Activated naive CD8-positive, alpha-beta T cell treated with anti-CD3 and anti-CD28 coated beads, Interleukin-2, amount 10 ng/mL, durations not matched to agents 7 days and 5 days (primary cell): Measurements from ENCODE around the gene MUC6. TPM values are rescaled to one million over a fixed set of nuclear protein-coding genes. Genes with fewer than 3 reads are reported as not detected.

Experiments used
- ATAC-seq: fragments of 150-1000 bp; cut with Tn5 transposase; one replicate; pipeline ENCODE4 v1.10.0; 2021; ENCODE audit warnings: low read depth, moderate library complexity
- POLR2A ChIA-PET: fragments of 350-600 bp; sonication (Branson Sonifier 250); formaldehyde crosslinking; loops from one replicate; lab custom pipeline; 2021; ENCODE audit warnings: antibody characterized with exemption; lab: Charles Lee
- DNase-seq: peaks from one replicate; pipeline ENCODE4 v3.0.0; 2021
- H3K27ac Mint-ChIP-seq: one replicate; pipeline ENCODE4 v1.8.0; 2022; ENCODE audit warnings: mild to moderate bottlenecking, mixed read lengths
- H3K27me3 Mint-ChIP-seq: one replicate; pipeline ENCODE4 v1.8.0; 2022; ENCODE audit warnings: mild to moderate bottlenecking, moderate library complexity, mixed read lengths
- H3K36me3 Mint-ChIP-seq: one replicate; pipeline ENCODE4 v1.8.0; 2021; ENCODE audit warnings: mild to moderate bottlenecking, mixed read lengths
- H3K4me1 Mint-ChIP-seq: one replicate; pipeline ENCODE4 v1.8.0; 2021; ENCODE audit warnings: mixed read lengths
- H3K4me3 Mint-ChIP-seq: one replicate; pipeline ENCODE4 v1.8.0; 2022; ENCODE audit warnings: mild to moderate bottlenecking, moderate library complexity, mixed read lengths
- H3K9me3 Mint-ChIP-seq: one replicate; pipeline ENCODE4 v1.8.0; 2021; ENCODE audit warnings: mixed read lengths
- total RNA-seq, 2 experiments: library from RNA; stranded (reverse); gene quantifications; one replicate each; pipeline ENCODE4 v1.2.3, GENCODE V29; 2021

Gene MUC6
- total RNA-seq, 2 experiments from 2014 or later, result not detected

GRCh38 chr11:1041471-1041870, 5.0 kb upstream of the MUC6 start:
- H3K4me1 Mint-ChIP-seq, result no peaks in the 10 kb centered on the region
- no peak for ATAC-seq
- no peak overlapping the region for H3K27ac Mint-ChIP-seq
- peaks cover 8% of the 10 kb centered on the region for H3K27me3 Mint-ChIP-seq
- POLR2A ChIA-PET, result no interaction called here
- no peak overlapping the region for H3K4me3 Mint-ChIP-seq
- DNase-seq, result no peak
- H3K36me3 Mint-ChIP-seq, result no peaks in the 10 kb centered on the region
- no peaks in the 10 kb centered on the region for H3K9me3 Mint-ChIP-seq

GRCh38 chr11:1041149-1041467, 4.6 kb upstream of the MUC6 start:
- POLR2A ChIA-PET, result no interaction called here
- DNase-seq (no peak), ATAC-seq (no peak)
- peaks cover 8% of the 10 kb centered on the region for H3K27me3 Mint-ChIP-seq
- H3K4me1 Mint-ChIP-seq, result no peaks in the 10 kb centered on the region
- H3K36me3 Mint-ChIP-seq, result no peaks in the 10 kb centered on the region
- H3K27ac Mint-ChIP-seq, result no peak overlapping the region
- no peak overlapping the region for H3K4me3 Mint-ChIP-seq
- H3K9me3 Mint-ChIP-seq, result no peaks in the 10 kb centered on the region

- H3K27me3 Mint-ChIP-seq, result peaks cover 4% of the 10 kb centered on the region
- no peak for ATAC-seq
- no peak overlapping the region for H3K27ac Mint-ChIP-seq
- DNase-seq, result no peak
- H3K4me1 Mint-ChIP-seq, result no peaks in the 10 kb centered on the region
- H3K36me3 Mint-ChIP-seq, result no peaks in the 10 kb centered on the region
- POLR2A ChIA-PET, result no interaction called here
- no peak overlapping the region for H3K4me3 Mint-ChIP-seq
- H3K9me3 Mint-ChIP-seq, result no peaks in the 10 kb centered on the region
These were observed 4.1 kb upstream of the MUC6 start for GRCh38 chr11:1040428-1041148.

DNA sequence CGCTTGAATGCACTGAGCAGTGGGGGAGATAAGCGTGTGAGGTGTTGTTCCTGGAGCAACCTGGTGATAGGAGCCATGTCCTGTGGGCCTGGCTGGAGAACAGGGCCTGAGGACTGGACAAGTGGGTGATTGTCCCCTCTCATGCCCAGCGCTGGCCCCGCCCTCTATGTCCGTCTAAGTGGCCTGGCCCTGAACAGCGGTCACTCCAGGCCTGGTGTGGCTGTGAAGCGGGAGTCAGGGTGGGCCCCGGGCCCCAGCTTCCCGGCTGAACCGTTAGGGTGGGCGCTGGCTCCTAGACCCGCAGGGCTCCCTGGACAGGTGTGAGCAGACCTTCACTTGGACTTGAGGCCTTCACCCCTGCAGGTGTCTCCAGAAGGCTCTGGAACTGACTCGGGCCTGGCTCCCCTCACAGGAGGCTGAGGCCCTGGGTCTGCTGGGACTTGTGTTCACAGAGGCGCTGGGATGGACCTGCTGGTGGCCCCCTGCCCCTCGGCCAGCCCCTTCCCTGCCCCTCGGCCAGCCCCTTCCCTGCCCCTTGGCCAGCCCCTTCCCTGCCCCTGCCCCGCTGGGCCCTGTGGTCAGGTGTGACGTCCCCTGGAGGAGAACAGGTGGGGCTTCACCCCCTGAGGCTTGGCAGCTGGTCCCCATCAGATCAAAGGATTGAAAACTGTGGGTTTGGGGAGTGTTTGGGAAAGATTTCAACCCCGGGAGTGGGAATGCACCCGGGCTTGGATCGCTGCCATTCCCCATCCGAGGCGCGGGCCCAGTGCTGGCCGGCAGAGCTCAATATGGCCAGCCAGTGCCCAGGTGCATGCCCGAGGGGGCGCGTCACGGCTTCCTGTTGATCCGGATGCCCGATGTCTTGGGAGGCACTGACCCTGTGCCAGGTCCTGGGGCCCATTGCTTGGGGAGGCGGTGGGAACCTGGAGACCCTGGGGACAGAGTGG, 3.2 kb upstream of the MUC6 start:
- H3K27me3 Mint-ChIP-seq, result no peaks in the 10 kb centered on the region
- H3K4me1 Mint-ChIP-seq, result no peaks in the 10 kb centered on the region
- POLR2A ChIA-PET, result no interaction called here
- H3K27ac Mint-ChIP-seq, result no peak overlapping the region
- DNase-seq (no peak), ATAC-seq (no peak)
- no peak overlapping the region for H3K4me3 Mint-ChIP-seq
- H3K36me3 Mint-ChIP-seq, result no peaks in the 10 kb centered on the region
- H3K9me3 Mint-ChIP-seq, result no peaks in the 10 kb centered on the region

- POLR2A ChIA-PET, result no interaction called here
- no peaks in the 10 kb centered on the region for H3K9me3 Mint-ChIP-seq
These were observed 2.4 kb upstream of the MUC6 start for GRCh38 chr11:1038921-1039320.

GRCh38 chr11:1038361-1038760, 1.8 kb upstream of the MUC6 start:
- DNase-seq (no peak), ATAC-seq (no peak)
- Mint-ChIP-seq H3K9me3 (no peaks in the 10 kb centered on the region), H3K36me3 (no peaks in the 10 kb centered on the region), H3K4me3 (no peak overlapping the region), H3K27ac (no peak overlapping the region), H3K27me3 (no peaks in the 10 kb centered on the region), H3K4me1 (no peaks in the 10 kb centered on the region)
- POLR2A ChIA-PET, result no interaction called here

More at GRCh38 chr11:1038921-1039320, 2.4 kb upstream of the MUC6 start:
- Mint-ChIP-seq H3K4me1 (no peaks in the 10 kb centered on the region), H3K27me3 (no peaks in the 10 kb centered on the region), H3K36me3 (no peaks in the 10 kb centered on the region), H3K4me3 (no peak overlapping the region), H3K27ac (no peak overlapping the region)
- no peak for DNase-seq
- ATAC-seq, result no peak

- Mint-ChIP-seq H3K36me3 (no peaks in the 10 kb centered on the region), H3K4me1 (no peaks in the 10 kb centered on the region), H3K27me3 (no peaks in the 10 kb centered on the region), H3K27ac (no peak overlapping the region), H3K4me3 (no peak overlapping the region), H3K9me3 (peaks cover under 1% of the 10 kb centered on the region)
- DNase-seq, result no peak
- POLR2A ChIA-PET, result no interaction called here
- ATAC-seq, result no peak
These were observed 1.1 kb upstream of the MUC6 start for GRCh38 chr11:1037506-1038055.

DNA sequence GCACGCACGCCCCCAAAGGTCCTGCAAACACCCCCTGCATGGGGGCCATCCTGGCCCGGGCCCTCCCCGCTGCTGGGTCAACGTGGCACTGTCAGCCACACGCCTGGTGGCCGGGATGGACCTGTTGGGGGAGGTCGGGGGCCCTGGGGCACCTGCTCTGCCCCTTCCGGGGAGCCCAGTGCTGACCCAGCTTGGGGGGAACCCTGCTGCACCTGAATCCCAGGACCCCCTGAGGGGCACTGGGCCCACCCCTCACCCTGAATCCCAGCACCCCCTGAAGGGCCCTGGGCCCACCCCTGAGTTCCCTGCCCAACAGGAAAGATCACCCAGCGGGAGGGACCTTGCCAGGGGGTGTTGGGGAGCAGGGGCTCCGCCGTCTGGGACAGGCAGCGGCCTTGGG, 413 bp upstream of the MUC6 start:
- H3K27me3 Mint-ChIP-seq, result no peaks in the 10 kb centered on the region
- peaks cover 6% of the 10 kb centered on the region for H3K9me3 Mint-ChIP-seq
- ATAC-seq (no peak), DNase-seq (no peak)
- no peaks in the 10 kb centered on the region for H3K4me1 Mint-ChIP-seq
- POLR2A ChIA-PET, result no interaction called here
- H3K4me3 Mint-ChIP-seq, result no peak overlapping the region
- H3K36me3 Mint-ChIP-seq, result no peaks in the 10 kb centered on the region
- no peak overlapping the region for H3K27ac Mint-ChIP-seq

- H3K36me3 Mint-ChIP-seq, result no peaks in the 10 kb centered on the region
- no peak overlapping the region for H3K4me3 Mint-ChIP-seq
- DNase-seq (no peak), ATAC-seq (no peak)
- H3K4me1 Mint-ChIP-seq, result no peaks in the 10 kb centered on the region
- POLR2A ChIA-PET, result no interaction called here
- no peak overlapping the region for H3K27ac Mint-ChIP-seq
- H3K27me3 Mint-ChIP-seq, result no peaks in the 10 kb centered on the region
- peaks cover 6% of the 10 kb centered on the region for H3K9me3 Mint-ChIP-seq
These were observed 788 bp downstream of the MUC6 start for GRCh38 chr11:1035577-1036283.

DNA sequence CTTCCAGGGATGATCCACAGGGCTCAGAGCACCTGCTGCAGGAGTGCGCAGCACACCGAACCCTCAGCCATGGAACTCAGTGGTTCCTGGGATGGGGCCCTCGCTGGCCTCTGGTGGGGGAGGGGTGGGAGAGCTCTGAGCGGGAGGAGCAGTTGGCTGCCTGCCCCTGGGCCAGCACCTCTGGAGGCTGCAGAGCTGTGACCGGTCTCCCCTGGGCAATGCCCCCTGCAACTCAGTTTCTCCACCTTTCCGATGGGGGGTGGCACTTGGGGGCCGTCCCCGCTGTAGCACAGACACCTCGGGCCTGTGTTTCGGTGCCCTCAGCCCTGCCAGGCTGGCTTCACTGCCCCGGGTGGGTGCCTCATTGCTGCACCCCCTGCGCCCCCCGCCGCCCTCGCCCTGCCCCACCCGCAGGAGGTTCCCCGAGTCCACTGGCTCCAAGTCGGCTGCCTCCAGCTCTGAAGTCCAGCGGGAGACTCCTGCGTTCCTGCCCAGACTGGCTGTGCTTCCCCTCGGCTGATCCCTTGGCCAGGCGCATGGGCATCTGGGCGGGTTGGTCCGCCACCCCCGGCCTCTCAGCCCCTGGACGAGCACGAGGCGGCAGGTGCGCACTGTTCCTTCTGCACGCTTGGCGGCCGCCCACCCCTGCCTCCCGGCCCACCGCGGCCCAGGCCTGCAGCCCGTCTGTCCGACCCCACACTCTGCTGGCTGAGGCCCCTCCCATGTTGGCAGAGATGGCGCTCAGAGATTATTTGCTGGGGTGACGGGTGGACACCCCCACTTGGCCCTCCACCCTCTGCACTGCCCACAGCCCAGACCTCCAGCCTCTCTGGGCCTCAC, 1.8 kb downstream of the MUC6 start:
- POLR2A ChIA-PET, result no interaction called here
- H3K9me3 Mint-ChIP-seq, result peaks cover 6% of the 10 kb centered on the region
- H3K4me3 Mint-ChIP-seq, result no peak overlapping the region
- DNase-seq (no peak), ATAC-seq (no peak)
- H3K27me3 Mint-ChIP-seq, result no peaks in the 10 kb centered on the region
- no peaks in the 10 kb centered on the region for H3K4me1 Mint-ChIP-seq
- no peaks in the 10 kb centered on the region for H3K36me3 Mint-ChIP-seq
- no peak overlapping the region for H3K27ac Mint-ChIP-seq

DNA sequence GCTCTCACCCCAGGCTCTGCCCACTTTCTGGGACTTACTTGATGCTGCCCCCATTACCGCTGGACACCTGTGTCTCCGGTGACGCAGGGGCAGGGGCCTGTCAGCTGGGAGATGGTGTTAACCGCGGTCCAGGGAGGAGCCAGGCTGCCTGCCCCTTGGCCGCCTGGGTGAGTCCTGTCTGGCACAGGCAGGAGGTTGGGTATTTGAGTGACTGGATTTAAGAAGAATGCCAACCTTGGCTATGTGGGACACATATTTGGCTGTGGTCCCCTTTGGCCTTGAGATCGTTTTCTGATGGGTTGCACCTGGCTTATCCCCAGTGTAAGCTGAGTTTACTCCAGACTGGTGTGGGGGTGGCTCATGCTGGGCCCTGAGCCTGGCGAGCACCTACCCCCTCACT, 2.5 kb downstream of the MUC6 start:
- Mint-ChIP-seq H3K27me3 (no peaks in the 10 kb centered on the region), H3K36me3 (no peaks in the 10 kb centered on the region), H3K4me3 (no peak overlapping the region), H3K27ac (no peak overlapping the region), H3K4me1 (no peaks in the 10 kb centered on the region), H3K9me3 (peaks cover 6% of the 10 kb centered on the region)
- ATAC-seq (no peak), DNase-seq (no peak)
- POLR2A ChIA-PET, result no interaction called here

- no peaks in the 10 kb centered on the region for H3K36me3 Mint-ChIP-seq
- no peak overlapping the region for H3K27ac Mint-ChIP-seq
- no peaks in the 10 kb centered on the region for H3K27me3 Mint-ChIP-seq
- no peaks in the 10 kb centered on the region for H3K4me1 Mint-ChIP-seq
- POLR2A ChIA-PET, result no interaction called here
- DNase-seq, result no peak
- no peak for ATAC-seq
- peaks cover 6% of the 10 kb centered on the region for H3K9me3 Mint-ChIP-seq
- no peak overlapping the region for H3K4me3 Mint-ChIP-seq
These were observed 3.3 kb downstream of the MUC6 start for GRCh38 chr11:1033016-1033798.
